Loucy (cell line): Measurements from ENCODE around the gene YWHAQ.
"Not testable (repeated sequence)": the region's sequence is repeated elsewhere in the genome, so short reads cannot be mapped to it uniquely, and the experiment has no call there.

Experiments
- H2AFZ ChIP-seq: fragments of 200-600 bp; sonication (generic); 2 replicates; pipeline ENCODE4 v1.6.0; 2016; ENCODE audit warnings: antibody characterized with exemption, mild to moderate bottlenecking, low read length, moderate library complexity
- H3F3A ChIP-seq: fragments of 200-600 bp; 2 replicates; pipeline ENCODE4 v1.6.0; 2016; ENCODE audit warnings: antibody characterized with exemption, low read depth, mild to moderate bottlenecking
- H3K27me3 ChIP-seq: fragments of 200-600 bp; sonication (generic); 2 replicates; pipeline ENCODE4 v1.6.1; 2014; ENCODE audit warnings: low read length, mild to moderate bottlenecking; ENCODE audit not compliant: insufficient read depth, poor library complexity, severe bottlenecking
- H3K36me3 ChIP-seq: fragments of 200-600 bp; sonication (generic); 2 replicates; pipeline ENCODE4 v1.6.1; 2016; ENCODE audit warnings: low read length; ENCODE audit not compliant: insufficient read depth
- H3K4me1 ChIP-seq: fragments of 200-600 bp; sonication (generic); 2 replicates; pipeline ENCODE4 v1.5.1; 2014; ENCODE audit warnings: low read length, mild to moderate bottlenecking; ENCODE audit not compliant: insufficient read depth, poor library complexity, severe bottlenecking
- H3K4me2 ChIP-seq: fragments of 200-600 bp; sonication (generic); 2 replicates; pipeline ENCODE4 v1.6.0; 2014; ENCODE audit warnings: antibody characterized with exemption, low read length, low read depth, mild to moderate bottlenecking; ENCODE audit not compliant: poor library complexity, severe bottlenecking
- H3K4me3 ChIP-seq: fragments of 200-600 bp; sonication (generic); 2 replicates; pipeline ENCODE4 v1.5.1; 2014; ENCODE audit warnings: low read length, mild to moderate bottlenecking, mixed read lengths; ENCODE audit not compliant: poor library complexity, severe bottlenecking
- H3K79me2 ChIP-seq: fragments of 200-600 bp; sonication (generic); 2 replicates; pipeline ENCODE4 v1.6.1; 2014; ENCODE audit warnings: low read length; ENCODE audit not compliant: insufficient read depth
- H3K9ac ChIP-seq: fragments of 200-600 bp; sonication (generic); 2 replicates; pipeline ENCODE4 v1.6.0; 2014; ENCODE audit warnings: mild to moderate bottlenecking, low read depth, low read length, moderate library complexity; ENCODE audit not compliant: poor library complexity, severe bottlenecking
- H3K9me2 ChIP-seq: fragments of 200-600 bp; sonication (generic); replicated peaks from 2 replicates; pipeline ENCODE4 v1.6.1; 2016; ENCODE audit warnings: low read depth, low read length, mixed read lengths
- H3K9me3 ChIP-seq: fragments of 200-600 bp; sonication (generic); 2 replicates; pipeline ENCODE4 v1.6.1; 2014; ENCODE audit warnings: mild to moderate bottlenecking, antibody characterized with exemption, low read length, low read depth; ENCODE audit not compliant: insufficient read depth
- H4K20me1 ChIP-seq: fragments of 200-600 bp; sonication (generic); 2 replicates; pipeline ENCODE4 v1.6.0; 2014; ENCODE audit warnings: antibody characterized with exemption, low read length, mild to moderate bottlenecking; ENCODE audit not compliant: insufficient read depth, poor library complexity, severe bottlenecking
- CTCF ChIP-seq: fragments of 200-600 bp; sonication (generic); conservative IDR thresholded peaks from 2 replicates; pipeline ENCODE4 v1.5.1; 2014; ENCODE audit warnings: mild to moderate bottlenecking, antibody characterized with exemption, low read length
- EZH2phosphoT487 ChIP-seq: fragments of 200-600 bp; IDR thresholded peaks from 2 replicates; pipeline ENCODE4 v1.6.1; 2018; ENCODE audit warnings: antibody characterized with exemption, mild to moderate bottlenecking, moderate library complexity, borderline replicate concordance

Gene YWHAQ

DNA sequence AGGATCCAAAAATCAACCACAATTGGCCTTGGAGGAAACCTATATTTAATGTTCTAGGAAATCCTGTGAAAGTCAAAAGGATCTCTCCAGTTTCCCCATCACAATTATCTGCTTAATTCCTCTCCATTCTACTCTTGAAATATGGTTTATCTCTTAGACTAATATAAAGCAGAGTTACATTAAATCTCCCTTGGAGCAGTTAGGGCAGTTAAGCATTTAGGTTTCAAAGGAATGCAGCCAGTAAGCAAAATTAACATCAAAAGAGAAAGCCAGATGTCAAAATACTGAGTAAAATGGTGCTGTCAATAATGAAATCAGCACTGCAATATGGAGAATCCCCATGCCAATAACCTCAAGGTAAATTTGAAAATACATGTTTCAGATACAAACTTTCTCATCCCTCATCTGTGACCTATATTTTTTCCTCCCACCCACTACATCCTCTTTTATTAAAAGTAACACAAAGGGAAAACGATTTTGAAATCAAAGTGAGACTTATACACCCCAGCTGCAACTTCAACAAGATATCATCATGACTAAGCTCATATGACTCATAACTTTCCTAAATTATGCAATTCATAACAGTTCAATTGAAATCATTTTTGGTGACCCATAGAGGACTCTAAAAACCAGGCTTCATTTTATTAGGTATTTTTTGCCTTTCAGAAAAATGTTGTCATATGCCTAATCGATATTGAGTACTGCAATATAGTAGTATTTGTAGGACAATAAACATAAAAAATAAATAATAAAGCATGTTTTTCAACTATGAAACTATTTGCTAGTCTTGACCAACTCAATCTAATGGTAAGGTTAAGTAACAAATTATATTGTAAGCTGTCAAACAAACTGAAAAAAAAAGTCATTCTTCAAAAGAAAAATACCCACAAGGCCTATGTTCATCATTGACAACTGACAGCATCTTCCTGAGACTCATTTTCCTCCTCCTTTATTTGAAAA, 78.3 kb downstream of the YWHAQ start:
- Histone ChIP-seq H2AFZ (no peak overlapping the region), H3K4me3 (peak overlapping the region; percentile 64), H3K4me1 (peaks cover 37% of the 10 kb centered on the region), H3K36me3 (no peaks in the 10 kb centered on the region), H3K9me3 (no peaks in the 10 kb centered on the region), H3K9me2 (no peaks in the 10 kb centered on the region), H3K79me2 (peaks cover 93% of the 10 kb centered on the region), H3K4me2 (peak overlapping the region; percentile 92), H3K27me3 (no peaks in the 10 kb centered on the region), H3F3A (0 out of 2 replicates have a peak, but pooled peaks cover 3% of the 10 kb centered on the region), H4K20me1 (peaks cover 45% of the 10 kb centered on the region), H3K9ac (peak overlapping the region; percentile 30)
- TF ChIP-seq EZH2phosphoT487: no peak

- not testable (repeated sequence) for H3K9me2 ChIP-seq, H3K9me3 ChIP-seq, H3K27me3 ChIP-seq, H3K36me3 ChIP-seq, H3K9ac ChIP-seq, H3F3A ChIP-seq, H2AFZ ChIP-seq
- Histone ChIP-seq H4K20me1 (peaks cover 56% of the 10 kb centered on the region), H3K4me2 (peak overlapping the region; percentile 43), H3K4me1 (peaks cover 30% of the 10 kb centered on the region), H3K4me3 (peak overlapping the region; percentile 4), H3K79me2 (peaks cover 94% of the 10 kb centered on the region)
Measured at GRCh38 chr2:9550859-9551391, 79.9 kb downstream of the YWHAQ start.

GRCh38 chr2:9549420-9549819, 81.4 kb downstream of the YWHAQ start:
- no peak overlapping the region for H3K9ac ChIP-seq

More at GRCh38 chr2:9549420-9549819, 81.4 kb downstream of the YWHAQ start:
- Histone ChIP-seq H3K4me2 (peak overlapping the region; percentile 43), H3K9me2 (no peaks in the 10 kb centered on the region), H2AFZ (no peak overlapping the region), H3K79me2 (peaks cover 99% of the 10 kb centered on the region), H3K9me3 (no peaks in the 10 kb centered on the region), H3F3A (0 out of 2 replicates have a peak, but pooled peaks cover 3% of the 10 kb centered on the region), H3K4me1 (peaks cover 30% of the 10 kb centered on the region), H3K27me3 (no peaks in the 10 kb centered on the region), H3K36me3 (no peaks in the 10 kb centered on the region), H4K20me1 (peaks cover 46% of the 10 kb centered on the region), H3K4me3 (no peak overlapping the region)
- TF ChIP-seq EZH2phosphoT487 (no peak), CTCF (no peak)
